Measurements from ENCODE around the gene ABTB2. TPM values are rescaled to one million over a fixed set of nuclear protein-coding genes. Genes with fewer than 3 reads are reported as not detected.
A peak's percentile ranks its signal among the peaks of the same experiment; 100 is the strongest.

ABTB2 gene
- total RNA-seq, 4 donors from 2014 or later, result 3.4 to 6.2 (median 4.2) TPM

GRCh38 chr11:34314176-34314575 lies 43.6 kb downstream of the ABTB2 start:
- no peak for DNase-seq (ENCODE audit: low spot score)
- ATAC-seq (ENCODE audit: low FRiP score), result no peak
- no peak for TF ChIP-seq CTCF (IDR thresholded peaks at IDR 0.05)

- TF ChIP-seq CTCF (IDR thresholded peaks at IDR 0.05), result no peak
- ATAC-seq (ENCODE audit: low FRiP score), result no peak
- no peak for DNase-seq (ENCODE audit: low spot score)
These were observed 44.7 kb downstream of the ABTB2 start for GRCh38 chr11:34313099-34313517.

- no peak for TF ChIP-seq CTCF (IDR thresholded peaks at IDR 0.05)
- ATAC-seq (ENCODE audit: low FRiP score), result no peak
- DNase-seq (ENCODE audit: low spot score), result no peak
These were observed 46.7 kb downstream of the ABTB2 start for GRCh38 chr11:34311126-34311525.

- DNase-seq (ENCODE audit: low spot score), result no peak
- no peak for TF ChIP-seq CTCF (IDR thresholded peaks at IDR 0.05)
- ATAC-seq (ENCODE audit: low FRiP score), result no peak
These were observed 47.8 kb downstream of the ABTB2 start for GRCh38 chr11:34309965-34310364.

GRCh38 chr11:34308913-34309585 lies 48.8 kb downstream of the ABTB2 start:
- peak; percentile 43 for ATAC-seq (ENCODE audit: low FRiP score)
- no peak for DNase-seq (ENCODE audit: low spot score)
- TF ChIP-seq CTCF (IDR thresholded peaks at IDR 0.05), result no peak

- no peak for DNase-seq (ENCODE audit: low spot score)
- no peak for ATAC-seq (ENCODE audit: low FRiP score)
- no peak for TF ChIP-seq CTCF (IDR thresholded peaks at IDR 0.05)
These were observed 49.5 kb downstream of the ABTB2 start for GRCh38 chr11:34308049-34308912.
